Loucy (cell line): Measurements from ENCODE around the gene FKBP1A.

Experiments used
- CTCF ChIP-seq: fragments of 200-600 bp; sonication (generic); conservative IDR thresholded peaks from 2 replicates; pipeline ENCODE4 v1.5.1; 2014; ENCODE audit warnings: mild to moderate bottlenecking, antibody characterized with exemption, low read length
- EZH2phosphoT487 ChIP-seq: fragments of 200-600 bp; IDR thresholded peaks from 2 replicates; pipeline ENCODE4 v1.6.1; 2018; ENCODE audit warnings: antibody characterized with exemption, mild to moderate bottlenecking, moderate library complexity, borderline replicate concordance

DNA sequence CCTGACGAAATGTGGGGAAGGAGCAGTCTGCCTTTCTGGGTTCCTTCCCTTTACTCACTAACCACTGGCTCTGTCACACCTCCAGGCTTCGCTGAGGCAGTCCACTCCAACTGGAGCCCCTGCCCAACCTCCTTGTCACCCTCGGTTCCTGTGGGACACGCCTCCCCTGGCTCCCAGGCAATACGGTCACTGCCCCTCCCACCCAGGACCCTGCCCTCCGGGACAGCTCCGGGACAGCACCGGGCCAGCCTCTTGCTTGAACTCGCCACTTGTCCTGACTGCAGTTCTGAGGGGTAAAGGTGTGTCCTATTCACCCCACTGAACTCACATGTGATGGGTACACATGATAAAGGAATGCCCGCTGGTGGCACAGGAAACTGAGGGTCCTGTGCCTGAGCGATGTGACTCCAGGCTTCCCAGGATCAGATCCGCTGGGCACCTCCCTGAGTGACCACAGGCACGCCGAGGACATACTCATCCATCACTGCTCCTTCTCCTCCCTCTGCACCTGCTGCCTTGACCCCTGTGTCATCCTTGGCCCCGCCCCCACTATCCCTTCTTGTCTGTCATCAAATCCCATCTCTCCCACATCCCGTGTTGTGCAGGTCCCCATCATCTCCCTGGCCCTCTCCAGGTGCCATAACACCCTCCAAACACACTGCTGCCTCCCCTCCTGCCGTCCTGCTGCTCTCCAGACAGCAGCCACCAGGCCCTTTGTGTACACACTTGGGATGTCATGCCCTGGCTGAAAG, 71.8 kb downstream of the FKBP1A start:
- TF ChIP-seq CTCF: no peak
- no peak for TF ChIP-seq EZH2phosphoT487
